ENCODE measurements around the gene MRPL23. TPM values are rescaled to one million over a fixed set of nuclear protein-coding genes. Genes with fewer than 3 reads are reported as not detected.

MRPL23 gene
- total RNA-seq, 1 donor from 2014 or later: 60.8 TPM

DNA sequence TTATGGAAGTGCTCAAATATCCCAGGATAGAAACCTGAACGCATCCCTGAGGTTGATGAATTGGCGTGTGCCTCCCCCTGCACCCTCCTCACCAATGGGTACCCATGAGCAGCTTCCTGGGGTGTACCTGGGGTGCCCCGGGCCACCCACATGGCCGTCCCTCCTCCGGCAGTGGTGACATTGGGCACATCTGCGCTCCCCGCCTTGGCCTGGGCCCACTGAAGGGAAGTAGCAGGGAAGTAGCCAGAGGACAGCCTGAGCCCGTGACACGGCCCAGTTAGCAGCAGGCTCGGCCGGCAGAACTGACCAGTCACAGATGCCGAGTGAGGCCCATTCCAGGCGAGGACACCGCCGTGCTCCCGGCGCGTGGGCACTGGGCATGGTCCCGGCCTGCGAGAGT lies 16.7 kb downstream of the MRPL23 start:
- TF ChIP-seq, protein P1, sequence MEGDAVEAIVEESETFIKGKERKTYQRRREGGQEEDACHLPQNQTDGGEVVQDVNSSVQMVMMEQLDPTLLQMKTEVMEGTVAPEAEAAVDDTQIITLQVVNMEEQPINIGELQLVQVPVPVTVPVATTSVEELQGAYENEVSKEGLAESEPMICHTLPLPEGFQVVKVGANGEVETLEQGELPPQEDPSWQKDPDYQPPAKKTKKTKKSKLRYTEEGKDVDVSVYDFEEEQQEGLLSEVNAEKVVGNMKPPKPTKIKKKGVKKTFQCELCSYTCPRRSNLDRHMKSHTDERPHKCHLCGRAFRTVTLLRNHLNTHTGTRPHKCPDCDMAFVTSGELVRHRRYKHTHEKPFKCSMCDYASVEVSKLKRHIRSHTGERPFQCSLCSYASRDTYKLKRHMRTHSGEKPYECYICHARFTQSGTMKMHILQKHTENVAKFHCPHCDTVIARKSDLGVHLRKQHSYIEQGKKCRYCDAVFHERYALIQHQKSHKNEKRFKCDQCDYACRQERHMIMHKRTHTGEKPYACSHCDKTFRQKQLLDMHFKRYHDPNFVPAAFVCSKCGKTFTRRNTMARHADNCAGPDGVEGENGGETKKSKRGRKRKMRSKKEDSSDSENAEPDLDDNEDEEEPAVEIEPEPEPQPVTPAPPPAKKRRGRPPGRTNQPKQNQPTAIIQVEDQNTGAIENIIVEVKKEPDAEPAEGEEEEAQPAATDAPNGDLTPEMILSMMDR (conservative IDR thresholded peaks at IDR 0.05): no peak

DNA sequence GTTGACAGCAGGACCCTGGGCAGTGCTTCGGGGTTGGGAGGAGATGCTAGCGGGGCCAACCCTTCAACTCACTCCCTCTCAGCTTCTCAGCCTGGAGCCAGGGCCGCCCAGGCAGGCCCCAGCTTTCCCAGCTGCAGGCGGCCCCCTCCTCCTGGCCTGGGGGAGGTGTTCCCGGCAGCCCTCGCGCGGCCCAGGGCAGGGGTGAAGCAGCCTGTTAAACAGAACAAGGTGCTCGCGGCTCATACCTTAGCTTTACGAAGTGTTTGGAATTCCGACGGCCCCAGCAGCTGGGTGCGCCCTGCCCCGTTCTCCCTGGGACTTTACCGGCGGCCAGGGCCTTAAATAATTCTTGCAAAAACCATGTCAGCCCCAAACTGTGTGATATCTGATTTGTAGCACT lies 17.2 kb downstream of the MRPL23 start:
- no peaks in the 10 kb centered on the region for H3K4me1 Mint-ChIP-seq
- DNase-seq (ENCODE audit: low read depth, low spot score): no peak
- no peaks in the 10 kb centered on the region for H3K27me3 Mint-ChIP-seq (ENCODE audit: low read depth)
- H3K27ac Mint-ChIP-seq (ENCODE audit: unreplicated experiment): no peak overlapping the region
- H3K9me3 Mint-ChIP-seq: no peaks in the 10 kb centered on the region
- no peaks in the 10 kb centered on the region for H3K36me3 Mint-ChIP-seq (ENCODE audit: low read depth)
- H3K4me3 Mint-ChIP-seq: no peak overlapping the region
- TF ChIP-seq, protein P1 (conservative IDR thresholded peaks at IDR 0.05): no peak

More for the DNA sequence above, 16.7 kb downstream of the MRPL23 start:
- no peak for DNase-seq (ENCODE audit: low read depth, low spot score)
- no peaks in the 10 kb centered on the region for H3K4me1 Mint-ChIP-seq
- no peaks in the 10 kb centered on the region for H3K27me3 Mint-ChIP-seq (ENCODE audit: low read depth)
- H3K27ac Mint-ChIP-seq (ENCODE audit: unreplicated experiment): no peak overlapping the region
- no peak overlapping the region for H3K4me3 Mint-ChIP-seq
- no peaks in the 10 kb centered on the region for H3K9me3 Mint-ChIP-seq
- H3K36me3 Mint-ChIP-seq (ENCODE audit: low read depth): no peaks in the 10 kb centered on the region

DNA sequence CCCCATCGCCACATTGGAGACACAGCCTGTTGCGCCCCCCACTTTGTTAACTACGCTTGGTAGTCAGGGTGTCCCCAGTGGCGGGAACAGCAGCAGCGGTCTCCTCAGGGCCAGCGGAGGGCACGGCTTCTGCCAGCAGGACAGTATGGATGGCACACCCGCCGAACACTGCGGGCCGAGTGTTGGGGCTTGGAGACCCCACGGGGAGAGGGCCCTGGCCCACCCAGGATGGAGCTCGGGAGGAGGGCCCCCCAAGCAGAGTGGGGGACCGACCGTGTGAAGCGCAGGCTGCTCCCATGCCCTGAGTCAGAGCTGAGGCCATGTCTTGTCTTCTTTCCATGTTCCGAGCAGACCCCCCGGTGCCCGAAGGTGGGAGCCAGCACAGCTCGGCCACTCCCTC lies 17.8 kb downstream of the MRPL23 start:
- no peaks in the 10 kb centered on the region for H3K36me3 Mint-ChIP-seq (ENCODE audit: low read depth)
- no peaks in the 10 kb centered on the region for H3K27me3 Mint-ChIP-seq (ENCODE audit: low read depth)
- no peaks in the 10 kb centered on the region for H3K4me1 Mint-ChIP-seq
- no peaks in the 10 kb centered on the region for H3K9me3 Mint-ChIP-seq
- no peak for DNase-seq (ENCODE audit: low read depth, low spot score)
- H3K27ac Mint-ChIP-seq (ENCODE audit: unreplicated experiment): no peak overlapping the region
- TF ChIP-seq, protein P1 (conservative IDR thresholded peaks at IDR 0.05): no peak
- no peak overlapping the region for H3K4me3 Mint-ChIP-seq

DNA sequence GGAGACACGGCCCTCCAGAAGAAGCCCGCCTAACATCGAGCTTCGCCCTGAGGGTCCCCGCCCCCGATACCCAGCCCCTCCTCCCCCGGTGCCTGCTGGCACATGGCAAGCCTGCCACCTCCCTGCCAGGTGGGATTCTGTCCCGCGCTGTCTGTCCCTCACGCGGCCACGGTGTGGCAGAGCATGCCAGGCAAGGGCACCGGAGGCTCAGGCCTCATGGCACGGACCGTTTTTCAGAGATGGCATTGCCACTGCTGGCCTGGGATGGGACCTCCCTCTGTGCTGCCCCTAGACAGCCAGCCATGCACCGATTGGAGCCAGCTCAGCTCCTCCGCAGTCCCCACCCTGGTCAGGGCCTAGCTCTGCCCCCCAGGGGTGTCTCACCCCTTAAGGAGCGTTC lies 19.4 kb downstream of the MRPL23 start:
- no peak overlapping the region for H3K4me3 Mint-ChIP-seq
- no peak for DNase-seq (ENCODE audit: low read depth, low spot score)
- H3K27ac Mint-ChIP-seq (ENCODE audit: unreplicated experiment): no peak overlapping the region
- H3K4me1 Mint-ChIP-seq: no peaks in the 10 kb centered on the region
- no peaks in the 10 kb centered on the region for H3K27me3 Mint-ChIP-seq (ENCODE audit: low read depth)
- TF ChIP-seq, protein P1 (conservative IDR thresholded peaks at IDR 0.05): no peak
- no peaks in the 10 kb centered on the region for H3K9me3 Mint-ChIP-seq
- no peaks in the 10 kb centered on the region for H3K36me3 Mint-ChIP-seq (ENCODE audit: low read depth)

DNA sequence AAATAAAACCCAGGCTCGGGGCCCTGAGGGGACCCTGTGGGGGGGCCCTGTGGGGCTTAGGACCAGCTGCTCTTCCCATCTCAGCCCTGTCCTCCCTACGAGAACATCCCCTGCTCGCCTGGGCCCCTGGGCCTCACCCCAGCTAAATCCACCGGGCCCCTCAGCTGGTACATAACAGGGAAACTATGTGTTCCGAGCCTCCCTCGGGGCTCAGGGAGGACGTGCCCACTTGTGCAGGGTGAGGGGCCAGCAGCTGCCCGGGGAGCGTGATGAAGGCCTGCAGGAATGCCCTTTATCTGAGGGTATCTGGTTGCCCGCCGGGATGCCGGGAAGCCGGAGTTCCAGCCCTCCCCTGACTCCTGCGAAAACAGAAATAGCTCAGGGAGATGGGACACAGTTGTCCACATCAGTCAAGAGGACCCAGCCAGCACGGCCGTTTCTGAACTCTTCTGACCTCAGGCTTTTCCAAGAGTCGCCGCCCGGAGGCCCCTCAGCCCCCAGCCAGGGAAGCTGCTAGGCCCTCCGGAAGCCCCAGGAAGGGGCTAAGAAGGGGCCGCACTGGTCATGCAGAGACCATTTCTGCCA lies 20.6 kb downstream of the MRPL23 start:
- Mint-ChIP-seq H3K27ac (ENCODE audit: unreplicated experiment) (no peak overlapping the region), H3K9me3 (no peaks in the 10 kb centered on the region), H3K36me3 (ENCODE audit: low read depth) (no peaks in the 10 kb centered on the region), H3K27me3 (ENCODE audit: low read depth) (no peaks in the 10 kb centered on the region), H3K4me3 (no peak overlapping the region), H3K4me1 (no peaks in the 10 kb centered on the region)
- TF ChIP-seq, protein P1 (conservative IDR thresholded peaks at IDR 0.05): no peak
- DNase-seq (ENCODE audit: low read depth, low spot score): no peak
